Measurements from ENCODE around the gene PCA3.

DNA sequence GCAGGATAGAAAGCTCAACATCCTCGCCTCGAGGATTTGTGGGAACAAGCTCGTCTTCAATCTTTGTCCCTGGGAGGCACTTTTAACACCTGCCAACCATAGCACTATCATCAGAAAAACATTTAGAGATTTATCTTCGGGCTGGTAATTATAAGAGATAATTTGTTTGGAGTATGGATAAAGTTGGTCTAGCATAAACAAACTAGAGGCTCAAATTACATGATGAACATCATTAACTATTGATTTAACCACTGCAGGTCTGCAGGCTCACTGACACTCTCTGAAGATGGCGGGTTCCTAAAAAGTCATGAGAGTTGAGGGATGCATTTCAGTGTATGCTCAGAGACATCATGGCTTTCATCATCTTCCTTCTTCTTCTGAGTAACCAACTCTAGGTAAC is 25.8 kb upstream of the PCA3 start:
- TF ChIP-seq, protein P1, sequence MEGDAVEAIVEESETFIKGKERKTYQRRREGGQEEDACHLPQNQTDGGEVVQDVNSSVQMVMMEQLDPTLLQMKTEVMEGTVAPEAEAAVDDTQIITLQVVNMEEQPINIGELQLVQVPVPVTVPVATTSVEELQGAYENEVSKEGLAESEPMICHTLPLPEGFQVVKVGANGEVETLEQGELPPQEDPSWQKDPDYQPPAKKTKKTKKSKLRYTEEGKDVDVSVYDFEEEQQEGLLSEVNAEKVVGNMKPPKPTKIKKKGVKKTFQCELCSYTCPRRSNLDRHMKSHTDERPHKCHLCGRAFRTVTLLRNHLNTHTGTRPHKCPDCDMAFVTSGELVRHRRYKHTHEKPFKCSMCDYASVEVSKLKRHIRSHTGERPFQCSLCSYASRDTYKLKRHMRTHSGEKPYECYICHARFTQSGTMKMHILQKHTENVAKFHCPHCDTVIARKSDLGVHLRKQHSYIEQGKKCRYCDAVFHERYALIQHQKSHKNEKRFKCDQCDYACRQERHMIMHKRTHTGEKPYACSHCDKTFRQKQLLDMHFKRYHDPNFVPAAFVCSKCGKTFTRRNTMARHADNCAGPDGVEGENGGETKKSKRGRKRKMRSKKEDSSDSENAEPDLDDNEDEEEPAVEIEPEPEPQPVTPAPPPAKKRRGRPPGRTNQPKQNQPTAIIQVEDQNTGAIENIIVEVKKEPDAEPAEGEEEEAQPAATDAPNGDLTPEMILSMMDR (IDR thresholded peaks at IDR 0.05; ENCODE audit: control extremely low read depth in 1 of 3, insufficient read depth in 1 of 3, low read depth in 1 of 3, low read length in 3 of 3) = no peak
- TF ChIP-seq RXRA (IDR thresholded peaks at IDR 0.05; ENCODE audit: insufficient read depth, low read depth, low read length) (no peak), RAD21 (IDR thresholded peaks at IDR 0.05 in 1 of 2, conservative IDR thresholded peaks at IDR 0.05 in 1 of 2; ENCODE audit: low read depth in 2 of 2, low read length in 2 of 2) (no peak), POLR2A (IDR thresholded peaks at IDR 0.05; ENCODE audit: control extremely low read depth in 1 of 2, low read depth in 2 of 2, low read length in 2 of 2) (no peak), NANOG (IDR thresholded peaks at IDR 0.05; ENCODE audit: insufficient read depth, low read depth, low read length, poor library complexity, severe bottlenecking) (no peak), CEBPB (IDR thresholded peaks at IDR 0.05; ENCODE audit: low read depth, low read length) (no peak), GABPA (IDR thresholded peaks at IDR 0.05; ENCODE audit: borderline replicate concordance, insufficient read depth, low read length) (no peak), CHD1 (IDR thresholded peaks at IDR 0.05; ENCODE audit: low read depth, low read length) (no peak), EP300 (IDR thresholded peaks at IDR 0.05; ENCODE audit: borderline replicate concordance in 1 of 2, low read depth in 2 of 2, low read length in 2 of 2) (no peak), YY1 (IDR thresholded peaks at IDR 0.05; ENCODE audit: low read depth, low read length) (no peak)
- TF ChIP-seq, protein P2, sequence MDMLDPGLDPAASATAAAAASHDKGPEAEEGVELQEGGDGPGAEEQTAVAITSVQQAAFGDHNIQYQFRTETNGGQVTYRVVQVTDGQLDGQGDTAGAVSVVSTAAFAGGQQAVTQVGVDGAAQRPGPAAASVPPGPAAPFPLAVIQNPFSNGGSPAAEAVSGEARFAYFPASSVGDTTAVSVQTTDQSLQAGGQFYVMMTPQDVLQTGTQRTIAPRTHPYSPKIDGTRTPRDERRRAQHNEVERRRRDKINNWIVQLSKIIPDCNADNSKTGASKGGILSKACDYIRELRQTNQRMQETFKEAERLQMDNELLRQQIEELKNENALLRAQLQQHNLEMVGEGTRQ (IDR thresholded peaks at IDR 0.05; ENCODE audit: low read length) = no peak
- TF ChIP-seq, protein P3, sequence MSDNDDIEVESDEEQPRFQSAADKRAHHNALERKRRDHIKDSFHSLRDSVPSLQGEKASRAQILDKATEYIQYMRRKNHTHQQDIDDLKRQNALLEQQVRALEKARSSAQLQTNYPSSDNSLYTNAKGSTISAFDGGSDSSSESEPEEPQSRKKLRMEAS (IDR thresholded peaks at IDR 0.05) = no peak

All from H1 (cell line).